A549 (cell line): ENCODE results near the gene SNRNP35. TPM values are rescaled to one million over a fixed set of nuclear protein-coding genes. Genes with fewer than 3 reads are reported as not detected.
"Not testable (repeated sequence)": the region's sequence is repeated elsewhere in the genome, so short reads cannot be mapped to it uniquely, and the experiment has no call there.

Experiments used
- ATAC-seq, 2 experiments: fragments of 200-7000 bp in 1 of 2; fragments of >200 bp in 1 of 2; cut with Nextera tagmentation in 1 of 2; cut with Tn5 transposase in 1 of 2; 3 replicates each; pipeline versions ENCODE4 v1.8.0 to v1.9.1; 2018 to 2020; ENCODE audit warnings: mild to moderate bottlenecking in 1 of 2, moderate library complexity in 1 of 2
- CTCF ChIA-PET: fragments of 300-600 bp; sonication (Branson Sonifier 250); formaldehyde crosslinking; extraction: SDS; loops from one replicate; lab custom pipeline; 2021; ENCODE audit warnings: antibody characterized with exemption, inconsistent platforms; lab: Yijun Ruan, JAX
- POLR2A ChIA-PET: fragments of 350-600 bp; formaldehyde crosslinking; extraction: SDS; loops from one replicate; lab custom pipeline; 2021; ENCODE audit warnings: antibody characterized with exemption, inconsistent platforms; lab: Yijun Ruan, JAX
- DNase-seq, 2 experiments: peaks; one replicate each; pipeline versions ENCODE4 v3.0.0 to v3.0.0-alpha.2; 2011 to 2016; ENCODE audit warnings: low read depth in 1 of 2, low spot score in 1 of 2
- FAIRE-seq: peaks from 2 replicates; lab custom pipeline; 2011; peaks lifted over from hg19 to GRCh38; lab: Jason Lieb, UNC
- H3K27ac ChIP-seq, 2 experiments: fragments of >200 bp; sonication (Bioruptor Twin); formaldehyde crosslinking; 3 replicates each; pipeline ENCODE4 v1.5.1; 2016 to 2017
- H3K4me1 ChIP-seq: fragments of >200 bp; sonication (Bioruptor Twin); formaldehyde crosslinking; 3 replicates; pipeline ENCODE4 v1.6.1; 2016
- H3K4me2 ChIP-seq: fragments of >200 bp; sonication (Bioruptor Twin); formaldehyde crosslinking; 3 replicates; pipeline ENCODE4 v1.6.1; 2016
- H3K4me3 ChIP-seq: fragments of >200 bp; sonication (Bioruptor Twin); formaldehyde crosslinking; 3 replicates; pipeline ENCODE4 v1.5.1; 2016
- H3K9me3 ChIP-seq: fragments of >200 bp; sonication (Bioruptor Twin); formaldehyde crosslinking; 3 replicates; pipeline ENCODE4 v1.6.1; 2016
- BHLHE40 ChIP-seq: IDR thresholded peaks from 2 replicates; pipeline ENCODE4 v1.6.1; 2012; ENCODE audit warnings: low read depth, low read length, inconsistent platforms
- CBX2 ChIP-seq: fragments of 200-600 bp; sonication (generic); IDR thresholded peaks from 2 replicates; pipeline ENCODE4 v1.6.1; 2016; ENCODE audit warnings: low read depth, mild to moderate bottlenecking, borderline replicate concordance
- EP300 ChIP-seq, 2 experiments: fragments of >200 bp; sonication (Bioruptor Twin); formaldehyde crosslinking; IDR thresholded peaks; 2 replicates in 1 of 2; 3 replicates in 1 of 2; pipeline ENCODE4 v1.6.1; 2016 to 2017
- ESRRA ChIP-seq: fragments of 150-350 bp; IDR thresholded peaks from 2 replicates; pipeline ENCODE4 v1.6.1; 2014; ENCODE audit warnings: mild to moderate bottlenecking, low read length, borderline replicate concordance
- GATA3 ChIP-seq: IDR thresholded peaks from 2 replicates; pipeline ENCODE4 v1.6.1; 2012; ENCODE audit warnings: borderline replicate concordance
- JUNB ChIP-seq: fragments of >200 bp; sonication (Bioruptor Twin); formaldehyde crosslinking; IDR thresholded peaks from 2 replicates; pipeline ENCODE4 v1.6.1; 2016
- NFE2L2 ChIP-seq: fragments of 150-350 bp; conservative IDR thresholded peaks from 2 replicates; pipeline ENCODE4 v1.6.1; 2014; ENCODE audit warnings: low read length
- NPAS2 ChIP-seq: fragments of 250-450 bp; sonication (Bioruptor Pico); IDR thresholded peaks from 2 replicates; pipeline ENCODE4 v1.8.0; 2022; ENCODE audit warnings: mild to moderate bottlenecking, moderate library complexity, borderline replicate concordance
- POLR2AphosphoS2 ChIP-seq: conservative IDR thresholded peaks from 2 replicates; pipeline ENCODE4 v1.6.1; 2012; ENCODE audit warnings: low read length, improper control_type of control experiment, inconsistent platforms
- RAD21 ChIP-seq, 2 experiments: fragments of >200 bp in 1 of 2; sonication (Bioruptor Twin) in 1 of 2; formaldehyde crosslinking in 1 of 2; IDR thresholded peaks in 1 of 2; conservative IDR thresholded peaks in 1 of 2; 2 replicates in 1 of 2; 3 replicates in 1 of 2; pipeline ENCODE4 v1.6.1; 2012 to 2018; ENCODE audit warnings: inconsistent platforms in 1 of 2
- RARB ChIP-seq: fragments of 250-450 bp; sonication (Bioruptor Pico); IDR thresholded peaks from 2 replicates; pipeline ENCODE4 v1.8.0; 2021; ENCODE audit warnings: mild to moderate bottlenecking, moderate library complexity
- RCOR1 ChIP-seq: fragments of 150-350 bp; IDR thresholded peaks from 2 replicates; pipeline ENCODE4 v1.6.1; 2014; ENCODE audit warnings: antibody characterized with exemption, low read length, low read depth
- RFX5 ChIP-seq: fragments of 450-650 bp; IDR thresholded peaks from 2 replicates; pipeline ENCODE4 v1.7.1; 2014; ENCODE audit warnings: antibody characterized with exemption, mild to moderate bottlenecking, moderate library complexity
- ZSCAN20 ChIP-seq: fragments of 250-450 bp; sonication (Bioruptor Pico); IDR thresholded peaks from 2 replicates; pipeline ENCODE4 v1.8.0; 2022; ENCODE audit warnings: mild to moderate bottlenecking, moderate library complexity
- WGBS: methylation state at CpG from one replicate; pipeline ENCODE4 v1.1.6; 2017; ENCODE audit errors: missing lambda C conversion rate; 5-methylcytosine and 5-hydroxymethylcytosine counted together
- polyA plus RNA-seq, 4 experiments: library from polyadenylated mRNA; depleted of rRNA in 3 of 4; stranded (reverse); fragments of >200 nt; fragmentation: RNase III in 1 of 4; extraction: RNeasy Plus Mini Kit Qiagen cat#74134 plus additional on column Dnase treatment in 1 of 4; gene quantifications; 2 replicates in 3 of 4; 3 replicates in 1 of 4; pipeline ENCODE4 v1.2.3, GENCODE V29; 2011 to 2017
- TF ChIP-seq, protein P1 (sequence below): fragments of 450-650 bp; IDR thresholded peaks from 2 replicates; pipeline ENCODE4 v1.6.1; 2014; ENCODE audit warnings: antibody characterized with exemption
- TF ChIP-seq, protein P2 (sequence below): fragments of >200 bp; sonication (Bioruptor Twin); formaldehyde crosslinking; IDR thresholded peaks from 2 replicates; pipeline ENCODE4 v1.6.1; 2016
- TF ChIP-seq, protein P3 (sequence below): IDR thresholded peaks from 2 replicates; pipeline ENCODE4 v1.6.1; 2012; ENCODE audit warnings: low read depth, borderline replicate concordance
- TF ChIP-seq, protein P4 (sequence below): fragments of 200-600 bp; sonication (generic); IDR thresholded peaks from 2 replicates; pipeline ENCODE4 v1.6.1; 2016; ENCODE audit warnings: antibody characterized with exemption, mild to moderate bottlenecking, moderate library complexity
- TF ChIP-seq, protein P5 (sequence below): fragments of >200 bp; sonication (Bioruptor Twin); formaldehyde crosslinking; IDR thresholded peaks from 3 replicates; pipeline ENCODE4 v1.5.1; 2016
- TF ChIP-seq, protein P6 (sequence below): fragments of 250-450 bp; sonication (Bioruptor Pico); IDR thresholded peaks from 2 replicates; pipeline ENCODE4 v1.5.0; 2021; ENCODE audit warnings: mild to moderate bottlenecking, moderate library complexity, borderline replicate concordance

Gene SNRNP35
- polyA plus RNA-seq, 2 of the 4 experiments (the other 2 are of a cell fraction): 19.1 to 21.5 TPM

DNA sequence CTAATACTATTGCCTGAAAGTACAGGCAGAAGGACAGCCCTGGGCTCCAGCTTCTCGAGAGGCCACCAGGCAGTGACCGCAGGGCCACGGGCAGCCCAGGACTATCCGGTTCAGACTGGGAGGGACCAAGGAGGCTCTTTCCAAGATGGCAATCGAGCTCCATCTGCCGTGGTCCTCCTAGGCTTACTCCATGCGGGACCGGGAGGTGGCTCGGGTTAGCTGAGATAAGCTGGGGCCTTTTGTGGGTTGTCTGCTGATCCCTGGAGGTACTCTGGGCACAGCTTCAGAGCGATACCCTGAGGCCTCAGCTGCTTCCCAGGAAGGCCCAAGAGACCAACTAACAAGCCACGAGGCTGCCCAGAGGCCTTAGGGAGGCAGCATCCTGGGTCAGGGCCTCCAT, 33.1 kb downstream of the SNRNP35 start (continued):
- TF ChIP-seq NFE2L2 (no peak), RARB (CRISPR knock-in tag) (no peak), POLR2AphosphoS2 (no peak)

GRCh38 chr12:123491481-123491880, 33.5 kb downstream of the SNRNP35 start:
- Histone ChIP-seq H3K9me3 (no peaks in the 10 kb centered on the region), H3K4me1 (no peaks in the 10 kb centered on the region), H3K4me3 (no peak overlapping the region), H3K4me2 (no peak overlapping the region), H3K27ac (no peak overlapping the region)
- ChIA-PET POLR2A (no interaction called here), CTCF (interaction anchor here (0.8 kb wide), 1 partner anchor 10 kb away, joined by 3 read pairs; no protein-coding TSS in a partner anchor)
- WGBS: 94% methylated on average over 13 of the region's 13 CpGs
- TF ChIP-seq, protein P1, sequence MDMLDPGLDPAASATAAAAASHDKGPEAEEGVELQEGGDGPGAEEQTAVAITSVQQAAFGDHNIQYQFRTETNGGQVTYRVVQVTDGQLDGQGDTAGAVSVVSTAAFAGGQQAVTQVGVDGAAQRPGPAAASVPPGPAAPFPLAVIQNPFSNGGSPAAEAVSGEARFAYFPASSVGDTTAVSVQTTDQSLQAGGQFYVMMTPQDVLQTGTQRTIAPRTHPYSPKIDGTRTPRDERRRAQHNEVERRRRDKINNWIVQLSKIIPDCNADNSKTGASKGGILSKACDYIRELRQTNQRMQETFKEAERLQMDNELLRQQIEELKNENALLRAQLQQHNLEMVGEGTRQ: no peak
- TF ChIP-seq NFE2L2: no peak
- TF ChIP-seq RCOR1: no peak
- TF ChIP-seq JUNB: no peak
- TF ChIP-seq, protein P2, sequence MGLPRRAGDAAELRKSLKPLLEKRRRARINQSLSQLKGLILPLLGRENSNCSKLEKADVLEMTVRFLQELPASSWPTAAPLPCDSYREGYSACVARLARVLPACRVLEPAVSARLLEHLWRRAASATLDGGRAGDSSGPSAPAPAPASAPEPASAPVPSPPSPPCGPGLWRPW: no peak
- TF ChIP-seq EP300 (IDR thresholded peaks at IDR 0.05): no peak
- TF ChIP-seq RFX5: no peak
- no peak for TF ChIP-seq GATA3
- TF ChIP-seq ESRRA: no peak
- TF ChIP-seq RAD21 (conservative IDR thresholded peaks at IDR 0.05 in 1 of 2, IDR thresholded peaks at IDR 0.05 in 1 of 2): no peak
- TF ChIP-seq POLR2AphosphoS2: no peak
- no peak for TF ChIP-seq CBX2
- TF ChIP-seq, protein P3, sequence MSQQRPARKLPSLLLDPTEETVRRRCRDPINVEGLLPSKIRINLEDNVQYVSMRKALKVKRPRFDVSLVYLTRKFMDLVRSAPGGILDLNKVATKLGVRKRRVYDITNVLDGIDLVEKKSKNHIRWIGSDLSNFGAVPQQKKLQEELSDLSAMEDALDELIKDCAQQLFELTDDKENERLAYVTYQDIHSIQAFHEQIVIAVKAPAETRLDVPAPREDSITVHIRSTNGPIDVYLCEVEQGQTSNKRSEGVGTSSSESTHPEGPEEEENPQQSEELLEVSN: no peak
- TF ChIP-seq NPAS2 (CRISPR knock-in tag): no peak
- TF ChIP-seq, protein P4, sequence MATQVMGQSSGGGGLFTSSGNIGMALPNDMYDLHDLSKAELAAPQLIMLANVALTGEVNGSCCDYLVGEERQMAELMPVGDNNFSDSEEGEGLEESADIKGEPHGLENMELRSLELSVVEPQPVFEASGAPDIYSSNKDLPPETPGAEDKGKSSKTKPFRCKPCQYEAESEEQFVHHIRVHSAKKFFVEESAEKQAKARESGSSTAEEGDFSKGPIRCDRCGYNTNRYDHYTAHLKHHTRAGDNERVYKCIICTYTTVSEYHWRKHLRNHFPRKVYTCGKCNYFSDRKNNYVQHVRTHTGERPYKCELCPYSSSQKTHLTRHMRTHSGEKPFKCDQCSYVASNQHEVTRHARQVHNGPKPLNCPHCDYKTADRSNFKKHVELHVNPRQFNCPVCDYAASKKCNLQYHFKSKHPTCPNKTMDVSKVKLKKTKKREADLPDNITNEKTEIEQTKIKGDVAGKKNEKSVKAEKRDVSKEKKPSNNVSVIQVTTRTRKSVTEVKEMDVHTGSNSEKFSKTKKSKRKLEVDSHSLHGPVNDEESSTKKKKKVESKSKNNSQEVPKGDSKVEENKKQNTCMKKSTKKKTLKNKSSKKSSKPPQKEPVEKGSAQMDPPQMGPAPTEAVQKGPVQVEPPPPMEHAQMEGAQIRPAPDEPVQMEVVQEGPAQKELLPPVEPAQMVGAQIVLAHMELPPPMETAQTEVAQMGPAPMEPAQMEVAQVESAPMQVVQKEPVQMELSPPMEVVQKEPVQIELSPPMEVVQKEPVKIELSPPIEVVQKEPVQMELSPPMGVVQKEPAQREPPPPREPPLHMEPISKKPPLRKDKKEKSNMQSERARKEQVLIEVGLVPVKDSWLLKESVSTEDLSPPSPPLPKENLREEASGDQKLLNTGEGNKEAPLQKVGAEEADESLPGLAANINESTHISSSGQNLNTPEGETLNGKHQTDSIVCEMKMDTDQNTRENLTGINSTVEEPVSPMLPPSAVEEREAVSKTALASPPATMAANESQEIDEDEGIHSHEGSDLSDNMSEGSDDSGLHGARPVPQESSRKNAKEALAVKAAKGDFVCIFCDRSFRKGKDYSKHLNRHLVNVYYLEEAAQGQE: no peak
- no peak for TF ChIP-seq BHLHE40
- TF ChIP-seq, protein P5, sequence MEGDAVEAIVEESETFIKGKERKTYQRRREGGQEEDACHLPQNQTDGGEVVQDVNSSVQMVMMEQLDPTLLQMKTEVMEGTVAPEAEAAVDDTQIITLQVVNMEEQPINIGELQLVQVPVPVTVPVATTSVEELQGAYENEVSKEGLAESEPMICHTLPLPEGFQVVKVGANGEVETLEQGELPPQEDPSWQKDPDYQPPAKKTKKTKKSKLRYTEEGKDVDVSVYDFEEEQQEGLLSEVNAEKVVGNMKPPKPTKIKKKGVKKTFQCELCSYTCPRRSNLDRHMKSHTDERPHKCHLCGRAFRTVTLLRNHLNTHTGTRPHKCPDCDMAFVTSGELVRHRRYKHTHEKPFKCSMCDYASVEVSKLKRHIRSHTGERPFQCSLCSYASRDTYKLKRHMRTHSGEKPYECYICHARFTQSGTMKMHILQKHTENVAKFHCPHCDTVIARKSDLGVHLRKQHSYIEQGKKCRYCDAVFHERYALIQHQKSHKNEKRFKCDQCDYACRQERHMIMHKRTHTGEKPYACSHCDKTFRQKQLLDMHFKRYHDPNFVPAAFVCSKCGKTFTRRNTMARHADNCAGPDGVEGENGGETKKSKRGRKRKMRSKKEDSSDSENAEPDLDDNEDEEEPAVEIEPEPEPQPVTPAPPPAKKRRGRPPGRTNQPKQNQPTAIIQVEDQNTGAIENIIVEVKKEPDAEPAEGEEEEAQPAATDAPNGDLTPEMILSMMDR: no peak
- TF ChIP-seq, protein P6, sequence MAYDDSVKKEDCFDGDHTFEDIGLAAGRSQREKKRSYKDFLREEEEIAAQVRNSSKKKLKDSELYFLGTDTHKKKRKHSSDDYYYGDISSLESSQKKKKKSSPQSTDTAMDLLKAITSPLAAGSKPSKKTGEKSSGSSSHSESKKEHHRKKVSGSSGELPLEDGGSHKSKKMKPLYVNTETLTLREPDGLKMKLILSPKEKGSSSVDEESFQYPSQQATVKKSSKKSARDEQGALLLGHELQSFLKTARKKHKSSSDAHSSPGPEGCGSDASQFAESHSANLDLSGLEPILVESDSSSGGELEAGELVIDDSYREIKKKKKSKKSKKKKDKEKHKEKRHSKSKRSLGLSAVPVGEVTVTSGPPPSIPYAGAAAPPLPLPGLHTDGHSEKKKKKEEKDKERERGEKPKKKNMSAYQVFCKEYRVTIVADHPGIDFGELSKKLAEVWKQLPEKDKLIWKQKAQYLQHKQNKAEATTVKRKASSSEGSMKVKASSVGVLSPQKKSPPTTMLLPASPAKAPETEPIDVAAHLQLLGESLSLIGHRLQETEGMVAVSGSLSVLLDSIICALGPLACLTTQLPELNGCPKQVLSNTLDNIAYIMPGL (CRISPR knock-in tag): no peak
- TF ChIP-seq ZSCAN20 (CRISPR knock-in tag): no peak
- FAIRE-seq (no peak), DNase-seq (no peak), ATAC-seq (no peak)

DNA sequence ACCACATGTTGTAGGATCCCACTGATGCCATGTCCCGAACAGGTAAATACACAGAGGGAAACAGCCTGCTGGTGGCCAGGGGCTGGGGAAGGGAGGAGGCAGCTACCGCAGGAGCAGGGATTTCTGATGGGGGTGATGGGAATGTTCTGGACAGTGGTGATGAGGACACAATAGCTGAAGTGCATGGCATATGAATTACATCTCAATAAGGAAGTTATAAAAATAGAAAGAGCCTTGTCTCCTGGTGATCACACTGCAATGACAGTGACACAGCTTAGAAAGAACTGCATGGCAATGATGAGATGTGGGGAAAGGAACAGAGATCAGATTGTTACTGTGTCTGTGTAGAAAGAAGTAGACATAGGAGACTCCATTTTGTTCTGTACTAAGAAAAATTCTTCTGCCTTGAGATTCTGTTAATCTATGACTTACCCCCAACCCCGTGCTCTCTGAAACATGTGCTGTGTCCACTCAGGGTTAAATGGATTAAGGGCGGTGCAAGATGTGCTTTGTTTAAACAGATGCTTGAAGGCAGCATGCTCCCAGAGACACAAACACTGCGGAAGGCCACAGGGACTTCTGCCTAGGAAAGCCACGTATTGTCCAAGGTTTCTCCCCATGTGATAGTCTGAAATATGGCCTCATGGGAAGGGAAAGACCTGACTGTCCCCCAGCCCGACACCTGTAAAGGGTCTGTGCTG, 34.5 kb downstream of the SNRNP35 start:
- H3K4me2 ChIP-seq, DNase-seq, H3K27ac ChIP-seq, H3K4me3 ChIP-seq, FAIRE-seq, H3K9me3 ChIP-seq, CTCF ChIA-PET, ATAC-seq, POLR2A ChIA-PET, H3K4me1 ChIP-seq: not testable (repeated sequence)
- 74% methylated on average over 7 of the region's 7 CpGs for WGBS
